GM10266 (cell line): ENCODE results near the gene MCAM.

ENCODE experiments used
- DNase-seq: peaks from one replicate; pipeline ENCODE4 v3.0.0; 2012; ENCODE audit errors: extremely low spot score
- TF ChIP-seq, protein P1 (sequence below): IDR thresholded peaks from 2 replicates; pipeline ENCODE4 v1.5.1; 2012; ENCODE audit warnings: mild to moderate bottlenecking, low read depth; ENCODE audit not compliant: control insufficient read depth, insufficient read depth; ENCODE audit errors: missing control alignments

MCAM gene

DNA sequence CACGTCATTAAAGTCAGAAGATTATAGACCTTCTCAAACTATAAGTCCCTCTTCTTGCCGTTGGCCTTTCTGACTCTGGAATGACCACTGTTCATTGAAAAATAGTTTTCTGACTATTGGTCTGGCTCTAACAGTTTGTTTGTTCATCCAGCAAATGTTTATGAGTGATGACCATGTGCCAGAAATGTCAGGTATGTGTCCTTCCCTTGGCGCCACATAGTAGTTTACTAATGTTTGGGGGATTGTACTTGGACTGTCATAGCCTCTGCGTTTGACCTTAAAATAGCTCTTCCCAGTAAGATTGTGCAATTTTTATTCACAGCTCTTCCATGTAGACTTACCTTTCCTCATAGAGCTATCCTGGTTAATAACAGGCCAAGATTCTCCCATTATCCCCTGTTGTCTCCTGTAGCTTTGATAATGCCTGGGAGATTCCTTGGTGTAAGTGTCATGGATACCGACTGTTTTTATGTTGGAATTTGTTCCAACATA lies 13.7 kb downstream of the MCAM start:
- DNase-seq, result no peak
- TF ChIP-seq, protein P1, sequence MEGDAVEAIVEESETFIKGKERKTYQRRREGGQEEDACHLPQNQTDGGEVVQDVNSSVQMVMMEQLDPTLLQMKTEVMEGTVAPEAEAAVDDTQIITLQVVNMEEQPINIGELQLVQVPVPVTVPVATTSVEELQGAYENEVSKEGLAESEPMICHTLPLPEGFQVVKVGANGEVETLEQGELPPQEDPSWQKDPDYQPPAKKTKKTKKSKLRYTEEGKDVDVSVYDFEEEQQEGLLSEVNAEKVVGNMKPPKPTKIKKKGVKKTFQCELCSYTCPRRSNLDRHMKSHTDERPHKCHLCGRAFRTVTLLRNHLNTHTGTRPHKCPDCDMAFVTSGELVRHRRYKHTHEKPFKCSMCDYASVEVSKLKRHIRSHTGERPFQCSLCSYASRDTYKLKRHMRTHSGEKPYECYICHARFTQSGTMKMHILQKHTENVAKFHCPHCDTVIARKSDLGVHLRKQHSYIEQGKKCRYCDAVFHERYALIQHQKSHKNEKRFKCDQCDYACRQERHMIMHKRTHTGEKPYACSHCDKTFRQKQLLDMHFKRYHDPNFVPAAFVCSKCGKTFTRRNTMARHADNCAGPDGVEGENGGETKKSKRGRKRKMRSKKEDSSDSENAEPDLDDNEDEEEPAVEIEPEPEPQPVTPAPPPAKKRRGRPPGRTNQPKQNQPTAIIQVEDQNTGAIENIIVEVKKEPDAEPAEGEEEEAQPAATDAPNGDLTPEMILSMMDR, result no peak

DNA sequence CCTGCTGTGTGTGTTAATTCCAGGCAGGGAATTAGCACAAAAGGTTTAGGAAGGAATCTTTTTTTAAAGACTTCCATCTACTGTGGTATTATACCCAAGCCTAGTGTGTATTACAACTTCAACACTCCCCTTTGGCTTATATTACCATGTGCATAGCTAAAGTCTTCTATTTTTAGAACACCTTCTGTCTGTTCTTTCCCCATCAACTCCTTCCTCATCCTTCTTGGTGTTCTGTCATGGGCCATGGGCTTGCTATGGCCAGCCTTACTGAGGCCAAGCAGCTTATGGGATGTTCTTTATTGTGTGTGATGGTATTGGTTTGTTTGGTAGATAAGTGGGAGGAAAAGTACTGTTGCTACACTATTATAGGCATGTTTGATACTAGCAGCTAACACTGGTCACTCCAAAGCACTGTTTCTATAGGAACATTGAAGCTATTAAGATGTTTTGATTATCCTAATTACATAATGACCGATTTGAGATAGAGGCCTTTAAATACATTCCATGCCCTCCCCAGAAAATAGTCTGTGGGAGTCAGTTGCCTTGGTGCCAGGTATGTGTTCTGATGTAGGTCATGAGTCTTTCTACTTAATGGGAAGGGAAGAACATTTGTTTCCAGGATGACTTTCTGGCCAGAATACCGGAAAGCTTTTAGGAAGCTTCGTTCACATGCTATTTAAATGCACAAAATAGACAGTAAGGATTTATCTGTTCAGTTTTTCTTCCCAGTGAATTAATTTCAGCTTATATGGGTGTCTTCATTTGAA lies 16.5 kb downstream of the MCAM start:
- DNase-seq, result no peak
- TF ChIP-seq, protein P1, result no peak

DNA sequence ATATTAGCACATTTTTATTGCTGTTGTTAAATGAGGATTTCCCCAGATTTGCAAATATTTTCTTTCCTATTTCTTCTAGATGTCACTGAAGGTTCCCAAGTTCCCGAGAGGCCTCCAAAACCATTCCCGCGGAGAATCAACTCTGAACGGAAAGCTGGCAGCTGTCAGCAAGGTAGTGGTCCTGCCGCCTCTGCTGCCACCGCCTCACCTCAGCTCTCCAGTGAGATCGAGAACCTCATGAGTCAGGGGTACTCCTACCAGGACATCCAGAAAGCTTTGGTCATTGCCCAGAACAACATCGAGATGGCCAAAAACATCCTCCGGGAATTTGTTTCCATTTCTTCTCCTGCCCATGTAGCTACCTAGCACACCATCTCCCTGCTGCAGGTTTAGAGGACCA lies 17.5 kb downstream of the MCAM start:
- TF ChIP-seq, protein P1, result no peak
- no peak for DNase-seq

DNA sequence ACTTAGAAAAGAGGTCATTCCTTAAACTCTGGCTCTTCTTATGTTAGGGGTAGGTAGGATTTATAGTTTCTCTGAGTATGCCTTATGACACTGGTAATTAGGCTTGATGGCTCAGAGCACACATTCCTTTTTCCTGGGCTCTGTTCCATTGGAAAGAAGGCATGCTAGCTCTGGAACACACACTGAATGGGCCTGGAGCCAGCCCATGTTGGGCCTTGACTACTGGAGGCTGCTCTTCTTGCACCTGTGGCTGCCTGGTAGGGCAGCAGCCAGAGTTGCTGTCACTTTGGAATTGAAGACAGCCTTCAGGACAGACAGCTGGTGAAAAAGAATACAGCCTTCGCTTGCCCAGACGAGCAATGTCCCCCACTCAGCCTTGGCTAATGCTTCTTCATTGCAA lies 18.2 kb downstream of the MCAM start:
- TF ChIP-seq, protein P1, result no peak
- DNase-seq, result no peak

DNA sequence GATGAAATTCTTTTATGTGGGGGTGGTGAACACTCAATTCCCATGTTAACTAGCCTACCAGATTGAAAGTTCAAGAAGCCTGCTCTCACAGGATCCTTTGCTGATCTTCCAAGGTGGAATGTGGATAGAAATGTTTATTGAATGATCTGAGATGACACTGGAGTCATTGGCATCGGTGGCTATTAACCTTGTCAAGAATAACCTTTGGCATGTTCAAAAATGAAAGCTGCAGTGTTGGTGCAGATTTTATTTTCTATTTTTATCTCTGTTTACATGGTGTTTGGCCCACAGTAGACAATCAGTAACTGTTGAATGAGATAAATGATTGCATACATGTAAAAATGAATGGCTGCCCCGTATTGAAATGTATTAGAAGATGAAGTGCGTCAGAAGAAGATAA lies 19.0 kb downstream of the MCAM start:
- TF ChIP-seq, protein P1, result no peak

DNA sequence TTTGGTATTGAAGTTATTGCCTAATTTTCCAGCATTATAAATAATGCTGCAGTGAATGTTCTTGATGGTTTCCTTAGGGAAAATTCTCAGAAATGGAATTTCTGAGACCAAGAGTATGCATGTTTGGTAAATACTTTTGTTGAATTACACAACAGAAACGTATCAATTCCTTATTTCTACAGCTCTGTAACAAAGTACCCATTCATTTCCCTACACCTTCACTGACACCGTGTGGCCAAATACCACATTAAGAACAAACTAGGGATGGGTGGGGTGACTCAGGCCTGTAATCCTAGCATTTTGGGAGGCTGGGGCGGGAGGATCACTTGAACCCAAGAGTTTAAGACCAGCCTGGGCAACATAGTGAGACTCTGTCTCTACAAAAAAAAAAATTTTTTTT lies 21.8 kb downstream of the MCAM start:
- no peak for DNase-seq
- TF ChIP-seq, protein P1, result no peak

More for the DNA sequence above, 19.0 kb downstream of the MCAM start:
- DNase-seq, result no peak

DNA sequence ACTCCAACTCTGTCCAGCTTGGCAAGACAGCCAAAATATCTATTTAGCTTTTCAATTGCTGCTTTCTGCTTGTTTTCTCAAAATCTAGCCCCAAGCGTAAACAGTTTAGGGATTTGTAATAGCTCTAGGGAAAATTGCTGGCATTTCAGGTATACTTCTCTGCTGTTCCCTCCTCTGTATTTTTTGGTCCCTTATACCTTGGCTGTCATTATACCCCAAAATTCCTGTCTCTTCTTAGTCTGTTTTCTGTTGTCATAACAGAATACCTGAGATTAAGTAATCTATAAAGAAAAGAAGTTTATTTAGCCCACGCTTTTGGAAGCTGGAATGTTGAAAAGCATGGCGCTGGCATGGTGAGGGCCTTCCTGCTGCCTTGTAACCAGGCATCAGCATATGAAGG lies 23.5 kb downstream of the MCAM start:
- DNase-seq, result no peak
- TF ChIP-seq, protein P1, result no peak
